ENCODE measurements around the gene LYPD1.
"Not testable (repeated sequence)": the region's sequence is repeated elsewhere in the genome, so short reads cannot be mapped to it uniquely, and the experiment has no call there.

The LYPD1 gene

DNA sequence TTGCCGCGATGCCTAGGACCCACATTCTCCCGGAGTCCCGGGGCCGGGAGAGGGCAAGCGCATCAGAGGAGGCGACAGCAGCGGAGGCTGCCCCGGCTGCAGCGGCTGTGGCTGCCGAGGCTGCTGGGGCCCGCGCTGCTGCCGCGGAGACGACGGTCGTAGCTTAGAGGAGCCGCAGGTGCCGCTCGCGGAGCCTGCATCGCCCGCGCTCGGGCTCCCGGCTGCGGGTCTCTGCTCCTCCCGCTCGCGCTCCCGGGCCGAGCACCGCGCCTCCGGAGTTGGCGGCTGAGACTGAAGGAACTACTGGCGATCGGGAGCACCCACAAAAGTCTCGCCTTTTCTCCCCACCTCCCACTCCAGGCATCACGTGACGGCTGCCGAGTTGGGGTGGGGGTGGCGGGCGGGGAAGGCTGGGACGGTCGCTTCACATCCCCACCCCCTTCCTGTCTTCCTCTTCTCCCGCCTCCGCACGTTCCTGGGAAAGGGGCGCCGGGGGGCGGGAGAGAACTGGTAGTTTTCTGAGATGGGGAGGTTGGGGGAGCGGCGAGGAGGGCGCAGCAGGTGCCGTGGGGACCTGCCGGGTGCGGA is at the start of gene LYPD1:
Gene LYPD1 (minus strand): TSS at position 298 of the 588 bp plus-strand sequence. CDS start 273 bp downstream, at position 25.
- DNase-seq = peak; percentile 27

DNA sequence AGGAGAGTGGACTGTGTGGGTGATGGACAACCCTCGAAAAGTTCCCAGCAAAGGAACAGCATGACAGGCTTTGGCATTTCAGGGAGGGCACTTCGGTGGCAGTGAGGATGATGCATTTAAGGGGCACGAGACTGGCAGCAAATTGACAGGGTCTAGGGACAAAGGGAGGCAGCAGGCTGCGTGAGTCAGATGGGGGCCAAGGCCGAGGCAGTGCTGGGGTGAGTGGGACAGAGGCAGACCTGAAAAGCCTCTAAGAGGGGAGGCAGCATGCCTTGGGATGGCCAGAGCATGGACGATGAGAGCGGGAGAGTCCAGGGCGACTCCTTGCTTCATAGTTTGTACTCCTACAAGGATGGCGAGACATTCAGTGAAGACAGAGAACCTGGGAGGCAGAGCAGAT is 49.5 kb upstream of the LYPD1 start:
- no peak for DNase-seq

DNA sequence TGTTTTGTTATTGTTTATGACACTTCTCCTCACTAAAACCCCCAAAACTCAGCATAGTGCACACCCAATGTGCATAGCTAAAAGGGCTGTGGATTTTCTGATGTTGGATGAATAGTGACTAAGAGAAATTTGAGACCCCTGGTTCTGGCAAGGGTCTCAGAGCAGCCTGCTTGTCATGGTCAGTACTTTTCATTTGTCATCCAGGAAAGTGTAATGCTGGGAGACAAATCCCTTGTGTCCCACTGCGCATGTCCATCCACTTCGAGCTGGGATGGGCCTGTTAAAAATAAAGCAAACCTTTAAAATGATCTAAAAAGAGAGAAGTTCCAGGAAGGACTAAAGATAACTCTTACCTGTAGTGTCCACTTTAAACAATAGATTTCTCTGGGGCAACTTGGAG is 46.9 kb upstream of the LYPD1 start:
- DNase-seq = no peak

GRCh38 chr2:132715386-132716351 is 45.7 kb upstream of the LYPD1 start:
- no peak for DNase-seq

- DNase-seq = no peak
These were observed 33.4 kb upstream of the LYPD1 start for GRCh38 chr2:132703396-132703795.

DNA sequence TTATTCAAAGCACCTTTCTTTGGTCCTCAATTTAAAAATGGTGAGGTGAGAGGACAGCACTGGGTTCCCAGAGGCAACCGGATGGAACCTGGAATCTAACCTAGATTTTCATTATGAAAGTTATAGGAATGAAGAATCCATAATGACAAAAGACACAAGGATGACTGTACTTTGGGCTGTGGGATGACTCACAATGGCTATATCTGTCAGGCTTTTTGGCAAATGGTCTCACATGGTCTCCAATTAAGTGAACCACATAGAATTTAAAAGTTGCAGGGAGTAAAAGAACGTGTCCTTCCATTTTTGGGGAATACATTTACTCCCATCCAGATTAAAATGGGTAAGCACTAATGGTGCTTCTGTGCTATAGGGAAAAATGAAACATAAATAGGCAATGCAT is 31.8 kb upstream of the LYPD1 start:
- no peak for DNase-seq

GRCh38 chr2:132699802-132700201 is 29.8 kb upstream of the LYPD1 start:
- not testable (repeated sequence) for DNase-seq

- not testable (repeated sequence) for DNase-seq
These were observed 28.3 kb upstream of the LYPD1 start for GRCh38 chr2:132698347-132698746.

DNA sequence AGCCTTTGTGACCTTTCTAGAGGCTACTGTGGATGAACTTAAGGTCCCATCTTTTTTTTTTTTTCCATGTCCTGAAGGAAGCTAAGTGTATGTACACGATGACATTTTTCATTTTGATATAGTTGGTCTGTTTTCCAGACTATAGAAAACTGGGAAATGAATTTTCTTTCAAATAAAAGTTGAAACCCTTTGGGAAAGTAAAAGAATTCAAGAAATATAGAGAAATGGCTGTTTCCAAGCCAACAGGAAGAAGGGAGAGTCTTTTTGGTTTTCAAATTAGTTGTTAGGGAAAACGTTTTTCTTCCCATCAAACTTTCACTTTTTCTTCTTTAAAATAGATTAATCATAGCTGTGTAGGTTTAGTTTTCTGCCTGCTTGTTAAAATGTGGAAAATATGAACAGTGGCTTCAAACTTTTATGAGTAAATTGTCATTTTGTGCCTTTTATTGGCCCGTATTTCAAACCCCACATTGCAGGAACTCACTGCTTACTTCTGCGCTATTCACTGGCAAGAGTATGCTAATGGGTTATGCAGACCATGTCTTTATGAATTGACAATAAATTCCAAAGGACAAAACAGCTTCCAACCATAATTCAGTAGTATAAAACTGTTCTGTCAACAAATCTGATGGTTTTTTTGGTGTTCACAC is 27.7 kb upstream of the LYPD1 start:
- DNase-seq = no peak

GRCh38 chr2:132692816-132693215 is 22.8 kb upstream of the LYPD1 start:
- DNase-seq = no peak

DNA sequence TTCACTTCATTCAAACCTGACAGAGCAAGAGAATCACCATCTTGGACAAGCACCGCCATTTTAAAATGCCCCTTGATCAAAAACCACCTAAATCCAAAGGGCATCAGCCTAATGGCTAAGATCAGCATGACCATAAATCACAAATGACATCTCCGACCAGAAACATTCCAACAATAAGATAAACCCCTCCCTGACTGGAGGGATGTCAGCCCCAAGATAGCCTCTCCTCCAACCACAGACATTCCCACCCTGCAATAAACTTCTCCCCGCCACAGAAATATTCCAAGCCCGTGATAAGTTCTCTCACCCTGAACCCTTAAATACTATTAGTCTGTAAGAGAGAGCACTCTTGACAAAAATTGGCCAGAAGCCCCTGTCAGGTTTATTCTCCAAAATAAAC is 21.6 kb upstream of the LYPD1 start:
- no peak for DNase-seq

DNA sequence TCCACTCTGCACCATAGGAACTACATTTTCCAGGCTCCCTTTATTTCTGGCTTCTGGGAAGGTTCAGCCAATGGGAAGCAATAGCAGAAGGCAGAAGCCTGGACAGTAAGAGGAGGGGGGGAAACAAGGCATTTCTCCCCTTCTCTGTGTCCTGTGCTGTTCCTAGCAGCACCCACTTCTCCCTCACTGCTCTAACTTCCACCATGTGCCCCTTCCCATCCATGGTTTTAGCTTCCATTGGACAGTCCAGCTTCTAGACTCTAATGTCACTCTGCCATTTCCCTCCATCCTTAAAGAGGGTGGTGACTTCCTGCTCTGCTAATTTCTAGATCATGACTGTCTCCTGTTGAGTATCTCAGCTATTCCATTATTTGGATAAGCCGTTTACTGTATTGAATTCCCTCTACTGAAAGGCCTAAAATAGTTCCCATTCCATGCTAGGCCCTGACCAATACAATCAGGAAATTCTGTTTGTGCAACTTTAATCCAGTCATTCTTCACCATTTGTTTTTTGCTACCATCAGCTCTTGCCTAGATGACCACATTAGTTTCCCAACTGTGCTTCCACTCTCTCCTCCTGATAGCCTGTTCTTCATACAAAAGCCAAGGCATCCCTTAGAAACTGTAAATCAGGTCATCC is 20.8 kb upstream of the LYPD1 start:
- no peak for DNase-seq

DNA sequence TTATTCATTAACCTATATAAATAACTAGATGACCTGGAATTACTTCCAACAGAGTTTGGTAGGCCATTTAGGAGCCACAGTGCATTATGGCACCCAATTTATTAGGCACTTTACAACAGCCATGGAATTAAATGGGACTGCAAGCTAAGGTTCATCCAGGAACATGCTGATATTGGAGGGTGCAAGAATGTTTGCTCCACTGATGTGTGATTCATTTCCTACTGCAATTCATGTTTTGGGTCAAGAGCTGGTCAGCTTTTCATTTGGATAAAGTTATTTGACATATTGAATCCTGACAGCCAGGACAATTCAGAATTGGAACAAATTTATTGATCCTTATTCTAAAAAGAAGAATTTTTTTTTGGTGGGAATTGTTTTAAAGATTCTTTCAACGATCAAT is 11.8 kb upstream of the LYPD1 start:
- DNase-seq = no peak

GRCh38 chr2:132680544-132680943 is 10.5 kb upstream of the LYPD1 start:
- no peak for DNase-seq

- DNase-seq = peak; percentile 57
These were observed 8.5 kb upstream of the LYPD1 start for GRCh38 chr2:132678483-132678882.

DNA sequence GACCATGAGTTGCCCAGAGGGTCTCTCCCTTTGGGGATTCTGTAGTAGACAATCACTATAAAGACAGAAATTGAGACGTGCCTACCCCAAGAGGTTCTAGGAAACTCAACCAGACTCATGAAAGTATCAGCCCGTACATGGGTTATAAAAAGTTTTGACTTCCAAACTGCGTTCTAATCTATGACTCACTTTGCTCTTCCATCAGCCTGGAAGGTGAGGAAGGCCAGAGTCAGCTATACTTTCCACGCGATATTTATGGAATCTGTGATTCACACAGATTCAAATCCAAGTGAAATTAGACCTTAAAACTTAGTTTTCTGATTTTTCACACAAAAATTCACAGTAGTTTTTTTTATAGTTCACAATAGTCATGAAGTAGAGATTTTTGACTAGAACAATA is 7.7 kb upstream of the LYPD1 start:
- DNase-seq = no peak

- no peak for DNase-seq
These were observed 7.0 kb upstream of the LYPD1 start for GRCh38 chr2:132676999-132677398.

DNA sequence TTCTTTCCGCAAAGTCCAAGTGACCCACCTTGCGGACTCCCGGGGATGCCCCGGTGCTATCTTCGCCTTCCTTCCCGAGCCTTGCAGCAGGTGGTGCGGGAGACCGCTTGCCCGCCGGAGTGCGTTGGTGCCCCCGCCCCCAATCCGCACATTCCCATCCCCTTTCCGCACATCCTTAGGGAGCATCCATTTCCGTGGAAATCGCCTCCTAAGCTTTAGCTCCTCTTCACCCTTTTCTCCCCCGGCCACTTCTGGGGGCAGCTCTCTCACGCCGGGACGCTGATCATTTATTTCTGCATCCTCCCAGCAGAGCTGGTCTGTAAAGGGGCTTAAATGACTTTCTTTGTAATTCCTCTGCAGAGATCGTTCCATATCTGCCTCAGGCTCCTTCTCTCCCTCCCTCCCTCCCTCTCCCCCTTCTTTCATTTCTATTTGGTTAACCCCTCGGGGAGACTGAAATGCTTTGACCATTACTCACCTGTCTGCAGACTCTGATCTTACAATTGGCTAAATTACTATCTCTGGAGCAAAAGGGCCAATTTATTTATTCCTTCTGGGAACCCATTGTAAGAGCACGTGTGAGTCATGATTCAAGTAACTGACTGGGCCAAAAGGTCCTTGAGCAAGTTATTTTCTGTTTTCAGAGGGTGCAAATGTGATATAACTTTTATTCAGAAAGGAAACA is 1.3 kb upstream of the LYPD1 start:
- peak; percentile 95 for DNase-seq

GRCh38 chr2:132670496-132671150 is 618 bp upstream of the LYPD1 start:
- DNase-seq = peak; percentile 67

DNA sequence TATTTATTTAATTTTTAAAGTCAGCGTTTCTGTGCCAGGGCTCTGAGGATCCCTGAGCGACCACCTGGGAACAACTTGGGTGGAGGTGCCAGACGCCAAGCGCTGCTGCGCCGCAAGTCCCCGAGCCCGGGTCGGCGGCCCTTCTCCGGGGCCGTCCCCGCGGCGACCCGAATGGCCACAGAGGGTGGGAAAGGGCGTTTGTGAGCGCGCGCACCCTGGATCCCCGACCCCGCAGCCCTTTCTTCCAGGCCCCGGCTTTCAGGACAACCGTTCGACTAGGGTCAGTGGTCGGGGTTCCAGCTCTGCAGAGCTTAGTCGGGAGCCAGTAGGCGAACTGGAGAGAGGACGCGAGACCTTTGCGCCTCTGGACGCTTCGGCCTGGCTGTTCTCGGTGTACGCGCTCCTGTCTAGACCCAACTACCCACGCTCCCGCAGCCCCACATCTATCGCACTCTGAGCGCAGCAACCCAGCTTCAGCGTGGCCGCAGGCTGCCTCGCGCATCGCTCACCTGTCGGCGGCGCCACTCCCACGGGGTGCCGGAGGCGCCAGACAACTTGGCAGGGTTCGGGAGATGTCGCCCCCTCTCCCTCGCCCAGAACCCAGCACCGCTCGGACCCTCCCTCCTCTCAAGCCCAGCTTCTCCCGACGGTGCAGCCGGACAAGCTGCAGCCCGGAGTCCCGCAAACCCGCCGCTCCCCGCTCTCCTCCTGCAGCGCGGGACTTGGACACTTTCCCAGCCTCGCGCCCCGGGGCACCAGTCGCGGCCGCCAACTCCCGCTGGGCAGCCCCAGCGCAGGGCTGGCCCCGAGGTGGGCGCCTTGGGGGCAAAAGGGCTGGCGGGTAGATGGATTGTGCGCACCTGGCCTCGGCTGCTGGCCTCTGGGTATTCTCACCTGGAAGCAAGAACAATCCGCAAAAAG is 758 bp downstream of the LYPD1 start:
- no peak for DNase-seq

All from kidney glomerular epithelial cell (primary cell).